HG03097 (cell line): ENCODE results near the gene PBX1.
"Not testable (repeated sequence)": the region's sequence is repeated elsewhere in the genome, so short reads cannot be mapped to it uniquely, and the experiment has no call there.

Experiments used
- ATAC-seq: cut with Tn5 transposase; IDR thresholded peaks from one replicate; pipeline ENCODE4 v1.9.1; 2021; ENCODE audit not compliant: unreplicated experiment, low FRiP score

Gene PBX1

DNA sequence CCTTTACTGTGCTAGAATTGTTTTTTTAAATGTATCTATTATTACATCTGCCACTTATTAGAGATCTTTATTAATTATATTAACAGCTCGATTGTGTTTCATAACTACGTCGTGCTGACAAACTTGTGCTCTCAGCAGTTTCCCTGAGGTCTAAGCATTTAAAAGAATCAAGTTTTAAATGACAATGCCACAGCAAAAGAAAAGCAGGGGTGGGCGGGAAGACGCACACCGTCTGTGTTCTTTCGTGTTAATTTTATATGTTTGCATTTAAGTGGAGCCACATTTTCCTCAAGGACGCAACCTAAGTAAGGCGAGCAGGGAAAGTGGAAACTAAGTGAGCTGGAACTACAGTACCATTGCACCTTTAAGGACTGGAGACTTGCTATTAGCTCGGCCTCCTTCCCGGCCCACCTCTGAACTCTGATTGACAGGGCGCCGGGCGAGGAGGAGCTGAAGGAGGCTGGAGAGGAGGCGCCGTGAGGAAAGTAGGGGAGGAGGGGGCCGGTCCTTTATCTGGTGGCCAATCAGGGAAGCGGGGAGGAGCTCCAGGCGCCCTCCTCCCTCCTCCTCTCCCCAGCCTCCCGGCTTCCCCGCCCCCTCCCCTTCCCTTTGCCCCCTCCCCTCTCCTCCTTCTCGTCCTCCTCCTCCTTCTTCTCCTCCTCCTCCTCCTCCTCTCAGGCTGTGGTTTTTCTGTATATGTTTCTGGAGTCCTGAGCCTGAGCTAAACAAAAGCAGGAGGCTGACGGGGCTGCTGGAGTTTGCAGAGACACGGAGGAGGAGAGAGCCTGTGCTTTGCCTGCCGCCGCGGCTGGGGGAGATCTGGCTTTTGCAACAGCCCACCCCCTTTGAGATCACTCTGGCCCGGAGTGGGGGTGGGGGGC is at the start of gene PBX1:
PBX1 (plus strand) TSS at position 724 of the 881 bp plus-strand sequence.
- peak; percentile 100 for ATAC-seq

DNA sequence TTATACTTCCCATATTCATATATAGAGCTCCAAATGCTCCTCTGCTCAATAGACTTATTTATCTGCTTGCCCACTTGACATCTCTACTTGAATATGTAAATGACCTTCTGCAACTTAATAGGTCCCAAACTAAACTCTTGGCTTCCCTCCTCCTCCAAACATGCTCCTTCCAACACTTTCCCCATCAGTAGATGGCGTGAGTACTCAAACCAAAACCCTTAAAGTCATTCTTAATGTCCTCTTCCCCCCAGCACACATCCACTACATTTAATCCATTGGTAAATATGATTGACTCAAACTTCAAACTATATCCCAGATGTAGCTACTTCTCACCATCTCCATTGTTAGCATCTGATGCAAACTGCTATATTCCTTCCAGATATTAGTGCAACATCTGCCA is 48.5 kb upstream of the PBX1 start:
- ATAC-seq = no peak

DNA sequence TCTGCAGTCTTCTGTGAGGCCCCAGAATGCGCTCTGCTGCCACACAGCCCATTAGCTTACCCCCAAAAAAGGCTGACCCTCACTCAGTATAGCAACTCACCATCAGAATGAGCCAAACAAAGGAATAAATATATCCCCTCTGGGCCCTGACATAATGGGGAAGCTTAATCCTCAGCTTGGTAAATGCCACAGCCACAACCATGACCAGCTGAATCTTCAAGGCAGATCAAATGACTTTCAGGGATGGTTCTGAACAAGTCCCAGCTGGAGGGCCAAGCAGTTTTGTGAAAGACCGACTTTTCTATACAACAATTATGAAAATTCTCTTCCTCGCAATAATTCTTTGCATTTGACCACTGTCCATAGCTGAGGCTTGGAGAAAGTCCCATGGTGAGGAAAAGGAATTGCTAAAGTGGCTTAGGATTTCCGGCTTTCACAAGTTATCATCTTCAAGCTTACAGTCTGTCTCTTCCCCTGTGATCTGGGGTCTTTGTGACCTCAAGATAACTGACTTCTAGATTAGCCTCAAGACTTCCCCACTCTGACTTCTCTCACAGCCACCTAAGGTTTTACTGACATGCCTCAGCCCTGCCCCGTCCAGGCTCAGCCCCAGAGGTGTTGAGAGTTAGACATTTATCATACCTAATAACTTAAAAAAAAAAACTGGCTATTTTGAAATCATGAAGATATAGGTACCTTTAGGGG is 47.8 kb upstream of the PBX1 start:
- no peak for ATAC-seq

DNA sequence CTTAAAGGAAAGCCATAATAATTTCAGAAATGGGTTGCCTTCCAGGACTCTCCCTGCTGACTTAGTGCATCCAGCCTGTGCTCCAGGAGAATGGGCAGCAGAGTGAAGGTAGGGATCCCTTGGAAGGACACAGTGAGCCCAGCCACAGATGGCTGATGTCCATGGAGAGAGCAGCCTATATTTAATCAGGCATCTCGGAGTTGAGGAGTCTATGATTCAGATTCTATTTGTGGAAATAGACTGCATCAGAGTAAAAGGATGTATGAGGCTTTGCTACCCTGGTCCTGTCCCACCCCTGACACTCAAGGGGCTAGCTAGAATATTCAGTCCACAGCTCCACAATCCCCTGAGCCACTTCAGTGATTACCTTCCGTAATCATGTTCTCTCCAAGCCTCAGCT is 43.8 kb upstream of the PBX1 start:
- no peak for ATAC-seq

DNA sequence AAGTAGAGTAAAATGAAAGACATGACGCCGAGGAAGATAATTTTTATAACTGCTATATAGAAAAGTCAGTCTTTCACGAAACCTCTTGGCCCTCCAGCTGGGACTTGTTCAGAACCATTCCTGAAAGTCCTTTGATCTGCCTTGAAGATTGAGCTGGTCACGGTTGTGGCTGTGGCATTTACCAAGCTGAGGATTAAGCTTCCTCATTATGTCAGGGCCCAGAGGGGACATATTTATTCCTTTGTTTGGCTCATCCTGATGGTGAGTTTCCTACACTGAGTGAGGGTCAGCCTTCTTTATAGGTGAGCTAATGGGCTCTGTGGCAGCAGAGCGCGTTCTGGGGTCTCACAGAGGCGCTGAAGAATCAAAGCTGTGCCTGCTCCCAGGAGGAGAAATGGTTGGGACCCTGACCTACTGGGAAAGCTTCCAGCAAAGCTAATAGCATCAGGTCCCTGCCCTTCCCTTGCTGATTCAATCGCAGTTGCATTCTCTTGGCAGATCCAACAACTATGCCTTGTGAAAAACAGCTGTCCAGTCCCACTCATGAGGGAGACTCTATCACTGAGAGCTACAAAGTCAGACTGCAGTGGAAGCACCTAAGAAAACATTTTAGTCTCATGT is 43.2 kb upstream of the PBX1 start:
- ATAC-seq = no peak

DNA sequence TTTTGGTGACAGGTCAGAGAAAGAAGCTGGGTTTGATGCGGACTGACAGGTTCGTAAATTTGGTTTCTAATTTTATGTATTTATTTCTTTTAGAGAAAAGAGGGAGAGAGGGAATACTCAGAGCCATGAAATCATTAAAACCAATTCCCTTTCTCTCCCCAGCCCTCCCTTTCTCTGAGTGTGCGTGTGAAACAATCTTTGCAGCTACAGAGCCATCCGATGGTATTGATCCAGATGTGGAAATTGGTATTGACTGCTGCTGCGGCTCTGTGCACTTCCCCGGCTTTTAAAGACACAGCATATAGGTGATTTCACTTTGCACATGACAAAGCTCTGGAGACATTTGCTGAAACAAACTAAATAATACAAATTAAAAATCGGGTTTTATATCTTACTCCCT is 42.4 kb upstream of the PBX1 start:
- no peak for ATAC-seq

DNA sequence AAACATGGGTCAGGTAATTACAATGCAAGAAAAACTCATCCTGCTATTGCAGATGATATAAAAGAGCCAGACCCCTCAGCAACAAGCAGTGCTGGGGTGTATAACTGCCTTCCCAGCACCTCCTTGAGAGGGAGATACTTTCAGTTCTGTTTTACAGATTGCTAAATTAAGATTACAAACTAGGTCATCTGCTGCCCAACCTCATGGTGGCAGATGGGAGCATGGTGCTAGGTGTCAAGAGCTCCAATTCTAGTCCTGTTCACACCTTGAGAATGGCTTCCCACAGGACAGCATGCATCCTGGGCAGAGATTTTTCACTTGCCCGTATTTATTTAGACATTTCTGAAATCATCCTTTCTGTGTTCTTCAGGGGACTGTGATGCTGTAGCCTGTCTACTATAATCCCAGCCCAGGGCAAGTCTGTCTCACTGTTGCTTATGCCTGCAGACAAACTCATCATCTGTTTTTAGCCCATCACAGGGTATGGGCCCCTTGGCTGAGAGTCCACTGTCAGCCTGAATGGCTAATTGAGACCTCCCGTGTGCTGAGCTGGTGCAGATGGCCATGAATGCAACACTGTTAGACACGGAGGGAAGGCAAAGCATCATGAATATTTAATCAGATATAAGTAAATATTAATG is 40.2 kb upstream of the PBX1 start:
- no peak for ATAC-seq

DNA sequence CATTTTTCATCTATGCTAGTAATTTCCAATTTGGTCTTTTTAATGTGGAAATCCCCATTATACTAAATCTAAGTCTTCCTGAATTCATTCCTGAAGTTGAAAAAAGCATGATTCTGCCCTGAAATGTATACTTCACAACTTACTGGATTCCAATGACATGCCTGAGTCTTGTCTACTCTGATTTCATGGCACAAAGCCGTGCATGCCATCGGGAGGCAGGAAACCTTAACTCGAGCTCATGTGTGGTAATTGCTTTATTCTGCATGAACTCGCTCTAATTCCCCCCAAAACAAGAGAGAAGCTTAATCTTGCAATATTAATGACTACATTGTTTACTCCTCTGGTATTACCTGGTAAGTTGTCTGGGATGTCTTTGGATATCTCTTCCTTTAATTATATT is 39.6 kb upstream of the PBX1 start:
- ATAC-seq = no peak

DNA sequence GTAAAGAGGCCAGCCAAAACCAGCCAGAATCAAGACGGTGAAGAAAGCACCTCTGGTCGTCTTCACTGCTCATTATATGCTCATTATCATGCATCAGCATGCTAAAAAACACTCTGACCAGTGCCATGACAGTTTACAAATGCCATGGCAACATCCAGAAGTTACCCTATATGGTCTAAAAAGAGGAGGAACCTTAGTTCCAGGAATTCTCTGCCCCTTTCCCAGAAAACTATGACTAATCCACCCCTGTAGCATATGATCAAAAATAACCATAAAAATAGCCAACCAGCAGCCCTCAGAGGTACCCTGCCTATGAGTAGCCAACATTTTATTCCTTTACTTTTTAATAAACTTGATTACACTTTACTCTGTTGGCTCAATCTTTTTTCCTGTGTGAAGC is 34.2 kb upstream of the PBX1 start:
- ATAC-seq = no peak

DNA sequence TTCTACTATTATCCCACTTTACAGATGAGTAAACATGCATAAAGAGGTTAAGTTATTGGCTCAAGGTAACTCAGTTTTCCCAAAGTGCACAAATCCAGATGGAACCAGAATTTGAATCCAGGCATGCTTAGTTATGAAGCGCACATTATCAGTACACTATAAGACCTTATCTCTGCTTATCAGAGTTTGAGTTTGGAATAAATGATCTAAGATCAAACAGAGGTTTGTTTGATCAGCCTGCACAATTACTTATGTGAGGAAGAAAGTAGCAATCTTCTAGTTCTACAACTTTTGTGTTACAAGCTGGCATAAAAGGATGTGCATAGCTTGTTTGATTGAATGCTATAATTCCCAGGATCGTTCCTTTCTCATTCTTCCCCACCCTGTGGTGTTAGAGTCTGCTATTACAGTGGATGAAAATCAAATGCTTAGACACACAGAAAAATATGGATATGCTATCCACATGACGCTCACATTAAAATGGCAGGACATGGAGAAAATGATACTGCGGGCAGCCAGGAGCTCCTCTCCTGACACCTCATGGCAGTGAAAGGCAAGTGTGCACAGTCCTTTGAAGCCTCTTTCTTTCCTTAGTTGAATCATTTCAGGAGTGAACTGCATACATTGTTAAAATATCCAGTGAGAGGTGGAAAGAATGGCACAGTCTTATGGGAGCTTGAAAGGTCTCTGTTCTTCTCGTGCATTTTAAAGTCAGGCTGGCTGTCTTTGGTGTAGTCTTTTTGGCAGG is 23.9 kb upstream of the PBX1 start:
- ATAC-seq = no peak

DNA sequence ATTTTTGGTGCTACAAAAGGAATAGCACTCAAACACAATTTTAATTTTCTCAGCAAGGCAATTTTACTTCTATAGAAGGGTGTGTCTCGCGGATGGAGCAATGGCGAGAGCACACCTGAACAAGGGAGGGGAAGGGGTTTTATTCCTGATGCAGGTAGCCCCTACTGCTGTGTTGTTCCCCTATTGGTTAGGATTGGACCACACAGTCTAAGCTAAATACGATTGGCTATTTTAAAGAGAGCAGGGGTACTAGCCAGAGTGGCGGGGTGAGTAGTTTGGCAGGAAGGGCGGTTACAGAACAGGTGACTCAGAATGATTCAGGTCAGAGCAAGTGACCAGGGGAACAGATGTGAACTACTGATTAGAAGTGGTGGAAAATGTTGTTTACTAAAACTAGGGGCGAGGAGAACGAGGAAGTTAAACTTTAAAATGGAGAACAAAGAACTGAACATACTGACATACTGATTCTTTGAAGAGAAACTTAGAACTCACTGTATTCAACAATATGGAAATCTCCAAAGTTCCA is 6.5 kb upstream of the PBX1 start:
- ATAC-seq = not testable (repeated sequence)

DNA sequence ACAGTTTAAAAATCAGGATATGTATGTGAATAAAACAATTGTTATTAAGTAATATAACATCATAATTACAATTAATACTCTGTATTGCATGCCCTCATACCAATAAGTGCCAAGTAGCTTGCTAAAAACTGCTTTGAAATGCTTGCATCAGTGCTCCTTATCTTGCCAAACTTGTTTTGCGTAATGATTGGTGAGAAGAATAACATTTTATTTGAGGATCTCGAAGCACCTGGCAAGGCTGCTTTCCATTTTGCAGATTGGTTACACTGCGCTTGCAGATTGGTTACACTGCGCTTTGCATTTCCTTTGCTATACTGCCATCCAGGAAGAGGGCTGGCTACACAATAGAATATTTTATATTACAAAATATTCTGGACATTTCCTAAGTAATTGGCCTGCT is 1.7 kb upstream of the PBX1 start:
- no peak for ATAC-seq

DNA sequence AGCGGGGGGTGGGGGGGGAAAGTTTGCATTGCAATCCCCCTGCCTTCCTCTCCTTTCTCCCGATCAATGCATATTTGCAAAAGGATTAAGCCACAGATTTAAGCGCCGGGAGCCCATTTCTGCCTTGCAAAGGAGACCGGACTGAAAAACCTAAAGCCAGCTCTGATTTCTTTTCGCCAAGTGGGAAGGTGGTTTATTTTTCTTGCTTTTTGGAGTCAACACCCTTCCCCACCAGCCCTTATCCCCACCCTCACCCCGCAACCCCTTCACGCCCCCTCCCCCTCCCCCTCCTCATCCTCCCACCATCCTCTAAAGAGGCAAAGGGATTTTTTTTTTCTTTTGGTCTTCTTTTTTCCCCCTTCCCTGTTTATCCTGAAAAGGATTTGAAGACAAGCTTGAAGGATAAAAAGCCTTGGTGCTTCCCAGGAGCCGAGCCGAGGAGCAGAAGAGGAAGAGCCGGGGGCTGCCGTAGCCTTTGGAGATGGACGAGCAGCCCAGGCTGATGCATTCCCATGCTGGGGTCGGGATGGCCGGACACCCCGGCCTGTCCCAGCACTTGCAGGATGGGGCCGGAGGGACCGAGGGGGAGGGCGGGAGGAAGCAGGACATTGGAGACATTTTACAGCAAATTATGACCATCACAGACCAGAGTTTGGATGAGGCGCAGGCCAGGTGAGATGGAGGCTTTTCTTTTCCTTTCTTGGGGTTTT is 513 bp downstream of the PBX1 start:
- ATAC-seq = no peak

DNA sequence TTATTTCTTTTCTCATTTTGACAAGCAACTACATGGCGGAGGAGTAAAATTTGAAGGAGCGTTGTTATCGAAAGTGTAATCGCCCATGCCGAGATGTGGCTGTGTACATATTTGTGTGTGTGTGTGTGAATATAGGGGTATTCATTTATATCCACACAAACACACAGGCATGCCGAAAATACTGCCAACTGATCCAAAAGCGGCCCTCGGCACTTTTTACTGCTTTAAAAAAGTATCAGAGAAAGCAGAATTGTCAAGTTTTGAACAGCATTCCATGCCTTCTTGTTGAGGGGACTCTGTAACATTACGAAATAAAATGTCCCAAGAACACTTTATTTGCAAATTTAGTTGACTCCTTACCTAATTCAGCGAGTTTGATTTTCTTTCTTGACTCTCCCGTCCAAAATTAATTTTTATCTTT is 1.1 kb downstream of the PBX1 start:
- no peak for ATAC-seq

DNA sequence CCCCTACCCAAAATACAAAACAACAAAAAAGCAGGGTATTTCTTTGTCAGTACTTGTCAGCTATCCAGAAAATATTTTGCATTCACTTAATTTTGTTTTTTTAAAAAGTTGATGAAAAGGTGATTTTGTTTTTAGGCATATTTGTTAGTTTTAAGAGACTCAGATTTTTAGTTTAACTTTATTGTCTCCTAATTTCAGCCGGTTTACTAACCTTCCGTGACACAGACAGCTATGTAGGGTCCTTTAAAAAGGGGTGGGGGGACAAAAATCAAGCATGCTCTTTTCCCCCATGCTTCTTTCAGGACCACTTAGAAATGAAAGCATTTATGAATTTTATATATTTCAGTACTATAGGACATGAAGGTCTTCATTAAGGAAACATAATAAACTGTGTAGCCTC is 1.6 kb downstream of the PBX1 start:
- no peak for ATAC-seq

DNA sequence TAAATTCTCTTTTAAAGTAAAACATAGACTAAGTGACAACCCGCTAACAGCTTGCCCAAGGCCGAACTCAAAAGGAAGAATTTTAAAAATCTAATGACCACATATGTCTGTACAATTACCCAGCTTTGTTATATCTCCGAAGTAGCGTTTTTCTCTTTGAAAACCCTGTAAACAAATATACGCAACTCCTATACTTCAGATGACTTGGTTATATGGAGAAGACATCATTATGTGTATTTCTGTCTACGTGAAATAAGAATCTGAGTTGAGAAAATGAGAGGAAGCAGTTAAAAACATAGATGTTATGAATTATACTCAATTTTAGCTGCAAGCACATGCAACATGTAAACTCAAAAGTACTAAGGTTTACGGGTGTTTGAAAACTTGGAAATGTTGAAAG is 2.0 kb downstream of the PBX1 start:
- no peak for ATAC-seq

DNA sequence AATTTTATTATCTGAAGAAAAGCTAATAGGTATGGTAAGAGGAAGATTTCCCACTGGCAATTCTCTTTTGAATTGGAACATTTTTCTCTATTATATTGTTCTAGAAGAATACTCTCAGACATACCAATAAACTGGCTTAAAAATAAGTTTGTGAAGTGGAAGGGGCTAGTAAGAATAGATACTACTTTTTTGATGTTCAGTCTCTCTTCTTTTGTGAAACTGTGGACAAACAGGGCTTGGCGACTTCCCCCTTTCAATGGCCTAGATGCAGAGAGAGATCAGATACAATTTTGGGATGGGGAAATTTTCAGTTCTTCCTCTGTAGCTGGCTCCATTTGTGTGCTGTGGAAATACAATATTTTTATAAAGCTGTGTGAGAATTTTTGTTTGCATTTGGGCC is 2.5 kb downstream of the PBX1 start:
- no peak for ATAC-seq

DNA sequence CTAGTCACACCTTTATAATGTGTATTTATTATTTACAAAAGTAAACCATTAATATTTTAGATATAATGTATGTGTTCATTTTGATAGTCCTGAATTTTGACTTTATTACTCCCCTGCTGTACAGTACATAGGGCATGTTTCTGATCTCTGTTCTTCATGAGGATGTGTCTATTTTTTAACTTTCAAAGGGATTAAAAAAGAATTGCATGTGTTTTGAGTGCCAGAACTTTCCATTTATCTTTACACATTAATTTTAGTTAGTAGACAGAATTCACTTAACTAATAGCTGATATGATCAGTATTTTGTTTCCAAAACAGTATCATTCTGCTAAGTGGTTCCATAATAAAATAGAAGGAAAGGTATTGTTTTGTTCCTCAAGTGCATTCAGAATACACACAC is 3.1 kb downstream of the PBX1 start:
- ATAC-seq = no peak

DNA sequence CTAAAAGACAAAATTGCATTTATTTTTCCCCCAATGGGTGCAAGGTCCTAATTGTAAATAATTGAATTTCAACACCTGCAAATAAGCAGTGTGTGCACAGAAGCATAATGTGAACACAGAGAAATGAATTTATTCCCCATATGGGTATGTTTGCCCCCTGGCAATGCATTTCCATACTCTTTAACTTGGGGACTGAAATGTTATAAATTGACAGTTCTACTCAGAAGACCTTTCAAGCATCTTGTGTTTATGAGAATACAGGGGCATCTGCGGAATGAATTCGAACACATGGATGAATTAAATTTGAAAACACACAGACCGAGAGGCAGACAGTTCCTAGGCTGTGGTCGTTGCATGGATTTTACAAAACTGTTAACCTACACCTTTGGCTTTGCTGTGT is 3.5 kb downstream of the PBX1 start:
- ATAC-seq = no peak
